ENCODE results near the gene FAM114A1.

GRCh38 chr4:38822748-38823303 lies 44.8 kb upstream of the FAM114A1 start:
- TF ChIP-seq CTCF (conservative IDR thresholded peaks at IDR 0.05; ENCODE audit: low read depth in 2 of 2) (no peak), EZH2 (IDR thresholded peaks at IDR 0.05; ENCODE audit: low read depth, unreplicated experiment) (no peak), POLR2AphosphoS5 (IDR thresholded peaks at IDR 0.05; ENCODE audit: low read depth) (no peak), CREB1 (CRISPR knock-in tag; IDR thresholded peaks at IDR 0.05; ENCODE audit: low read depth) (no peak), STAT1 (IDR thresholded peaks at IDR 0.05; ENCODE audit: unreplicated experiment) (no peak), EZH2phosphoT487 (IDR thresholded peaks at IDR 0.05; ENCODE audit: unreplicated experiment) (no peak), NANOG (IDR thresholded peaks at IDR 0.05; ENCODE audit: borderline replicate concordance) (no peak), JUNB (IDR thresholded peaks at IDR 0.05; ENCODE audit: unreplicated experiment) (no peak), ETS1 (IDR thresholded peaks at IDR 0.05) (no peak), ZNF114 (CRISPR knock-in tag; IDR thresholded peaks at IDR 0.05) (no peak), ZNF462 (CRISPR knock-in tag; IDR thresholded peaks at IDR 0.05) (no peak)
- TF ChIP-seq, protein P1, sequence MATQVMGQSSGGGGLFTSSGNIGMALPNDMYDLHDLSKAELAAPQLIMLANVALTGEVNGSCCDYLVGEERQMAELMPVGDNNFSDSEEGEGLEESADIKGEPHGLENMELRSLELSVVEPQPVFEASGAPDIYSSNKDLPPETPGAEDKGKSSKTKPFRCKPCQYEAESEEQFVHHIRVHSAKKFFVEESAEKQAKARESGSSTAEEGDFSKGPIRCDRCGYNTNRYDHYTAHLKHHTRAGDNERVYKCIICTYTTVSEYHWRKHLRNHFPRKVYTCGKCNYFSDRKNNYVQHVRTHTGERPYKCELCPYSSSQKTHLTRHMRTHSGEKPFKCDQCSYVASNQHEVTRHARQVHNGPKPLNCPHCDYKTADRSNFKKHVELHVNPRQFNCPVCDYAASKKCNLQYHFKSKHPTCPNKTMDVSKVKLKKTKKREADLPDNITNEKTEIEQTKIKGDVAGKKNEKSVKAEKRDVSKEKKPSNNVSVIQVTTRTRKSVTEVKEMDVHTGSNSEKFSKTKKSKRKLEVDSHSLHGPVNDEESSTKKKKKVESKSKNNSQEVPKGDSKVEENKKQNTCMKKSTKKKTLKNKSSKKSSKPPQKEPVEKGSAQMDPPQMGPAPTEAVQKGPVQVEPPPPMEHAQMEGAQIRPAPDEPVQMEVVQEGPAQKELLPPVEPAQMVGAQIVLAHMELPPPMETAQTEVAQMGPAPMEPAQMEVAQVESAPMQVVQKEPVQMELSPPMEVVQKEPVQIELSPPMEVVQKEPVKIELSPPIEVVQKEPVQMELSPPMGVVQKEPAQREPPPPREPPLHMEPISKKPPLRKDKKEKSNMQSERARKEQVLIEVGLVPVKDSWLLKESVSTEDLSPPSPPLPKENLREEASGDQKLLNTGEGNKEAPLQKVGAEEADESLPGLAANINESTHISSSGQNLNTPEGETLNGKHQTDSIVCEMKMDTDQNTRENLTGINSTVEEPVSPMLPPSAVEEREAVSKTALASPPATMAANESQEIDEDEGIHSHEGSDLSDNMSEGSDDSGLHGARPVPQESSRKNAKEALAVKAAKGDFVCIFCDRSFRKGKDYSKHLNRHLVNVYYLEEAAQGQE (IDR thresholded peaks at IDR 0.05; ENCODE audit: unreplicated experiment): no peak

All from GM23338 (cell line).